LNCAP (cell line): Measurements from ENCODE around the gene CTDSP2.

Source experiments
- TF ChIP-seq, protein P1 (sequence below): fragments of 450-650 bp; IDR thresholded peaks from 2 replicates; pipeline ENCODE4 v1.5.1; 2017; ENCODE audit warnings: mild to moderate bottlenecking

CTDSP2 gene

GRCh38 chr12:57883700-57884099 lies 37.2 kb upstream of the CTDSP2 start:
- TF ChIP-seq, protein P1, sequence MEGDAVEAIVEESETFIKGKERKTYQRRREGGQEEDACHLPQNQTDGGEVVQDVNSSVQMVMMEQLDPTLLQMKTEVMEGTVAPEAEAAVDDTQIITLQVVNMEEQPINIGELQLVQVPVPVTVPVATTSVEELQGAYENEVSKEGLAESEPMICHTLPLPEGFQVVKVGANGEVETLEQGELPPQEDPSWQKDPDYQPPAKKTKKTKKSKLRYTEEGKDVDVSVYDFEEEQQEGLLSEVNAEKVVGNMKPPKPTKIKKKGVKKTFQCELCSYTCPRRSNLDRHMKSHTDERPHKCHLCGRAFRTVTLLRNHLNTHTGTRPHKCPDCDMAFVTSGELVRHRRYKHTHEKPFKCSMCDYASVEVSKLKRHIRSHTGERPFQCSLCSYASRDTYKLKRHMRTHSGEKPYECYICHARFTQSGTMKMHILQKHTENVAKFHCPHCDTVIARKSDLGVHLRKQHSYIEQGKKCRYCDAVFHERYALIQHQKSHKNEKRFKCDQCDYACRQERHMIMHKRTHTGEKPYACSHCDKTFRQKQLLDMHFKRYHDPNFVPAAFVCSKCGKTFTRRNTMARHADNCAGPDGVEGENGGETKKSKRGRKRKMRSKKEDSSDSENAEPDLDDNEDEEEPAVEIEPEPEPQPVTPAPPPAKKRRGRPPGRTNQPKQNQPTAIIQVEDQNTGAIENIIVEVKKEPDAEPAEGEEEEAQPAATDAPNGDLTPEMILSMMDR = no peak

DNA sequence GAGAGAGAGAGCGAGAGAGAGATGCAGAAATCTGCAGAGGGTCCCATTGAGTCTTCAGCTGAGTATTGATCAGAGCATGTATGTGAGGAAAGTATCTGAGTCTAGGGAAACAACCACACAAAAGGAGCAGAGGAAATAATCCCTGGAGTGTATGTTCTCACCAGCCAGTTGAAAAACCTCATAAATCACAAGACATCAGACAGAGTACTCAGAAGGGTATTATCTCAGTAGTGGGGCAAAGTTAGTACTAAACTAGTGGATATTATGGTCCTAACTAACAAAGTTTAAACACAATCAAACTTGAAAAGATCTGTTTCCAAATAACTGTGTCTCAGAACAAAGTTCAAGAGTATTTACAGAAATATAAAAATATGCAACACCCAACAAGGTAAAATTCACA lies 36.5 kb upstream of the CTDSP2 start:
- TF ChIP-seq, protein P1 = no peak

GRCh38 chr12:57882575-57882974 lies 36.0 kb upstream of the CTDSP2 start:
- TF ChIP-seq, protein P1 = no peak

- TF ChIP-seq, protein P1 = no peak
Measured at GRCh38 chr12:57881475-57881874, 34.9 kb upstream of the CTDSP2 start.

DNA sequence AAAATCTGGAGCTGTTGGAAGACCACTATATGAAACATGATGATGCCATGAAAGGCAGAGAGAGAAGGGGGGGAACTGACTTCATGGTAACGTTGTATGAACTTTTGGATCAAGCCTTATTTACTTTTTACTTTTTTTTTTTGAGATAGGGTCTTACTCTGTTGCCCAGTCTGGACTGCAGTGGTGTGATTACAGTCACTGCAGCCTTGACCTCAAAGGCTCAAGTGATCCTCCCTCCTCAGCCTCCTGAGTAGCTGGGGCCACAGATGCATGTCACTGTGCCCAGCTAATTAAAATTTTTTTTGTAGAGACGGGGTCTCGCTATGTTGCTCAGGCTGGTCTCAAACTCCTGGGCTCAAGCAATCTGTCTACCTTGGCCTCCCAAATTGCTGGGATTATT lies 31.3 kb upstream of the CTDSP2 start:
- TF ChIP-seq, protein P1 = no peak

GRCh38 chr12:57875753-57876547 lies 29.4 kb upstream of the CTDSP2 start:
- TF ChIP-seq, protein P1 = no peak

DNA sequence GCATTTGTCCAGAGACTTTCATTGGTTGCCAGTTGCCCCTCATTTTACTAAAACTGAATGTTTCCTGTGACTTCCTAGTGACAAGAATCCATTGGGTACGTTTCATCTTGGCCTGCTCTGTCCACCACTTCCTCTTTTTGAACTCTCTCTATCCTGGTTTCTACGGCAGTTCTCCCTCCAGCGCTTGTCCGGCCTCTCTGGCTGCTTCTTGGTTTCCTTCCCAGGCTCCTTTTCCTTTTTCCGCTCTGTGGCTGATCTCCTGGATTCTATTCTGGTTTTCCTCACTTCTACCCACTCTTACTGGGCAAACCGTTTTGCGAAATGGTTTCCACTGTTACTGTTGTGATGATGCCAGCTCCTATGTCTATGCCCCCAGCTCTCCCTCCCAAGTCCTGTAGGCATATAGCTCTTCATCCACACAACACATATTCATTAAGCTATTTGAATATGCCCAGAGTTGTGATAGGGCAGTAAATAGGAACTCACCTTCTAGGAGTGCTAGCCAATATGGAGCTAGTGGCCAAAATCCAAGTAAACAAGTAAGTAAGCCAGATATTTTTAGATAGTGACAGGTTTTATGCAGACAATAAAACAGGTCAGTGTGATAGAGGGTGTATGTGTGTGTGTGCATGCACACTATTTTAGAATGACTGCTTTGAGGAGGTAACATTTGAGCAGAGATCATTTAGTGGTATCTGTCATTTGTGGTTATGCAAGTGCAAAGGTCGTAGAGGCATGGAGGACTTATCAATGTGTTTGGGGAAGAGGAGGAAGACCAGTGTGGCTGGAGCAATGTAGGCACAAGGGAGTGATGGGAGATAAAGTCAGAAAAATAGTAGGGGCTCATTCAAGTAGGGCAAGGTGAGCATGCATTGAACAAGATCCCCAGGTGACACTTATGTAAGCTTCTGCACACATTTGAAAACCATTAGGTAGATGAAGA lies 27.9 kb upstream of the CTDSP2 start:
- TF ChIP-seq, protein P1 = no peak
